Right atrium auricular region (tissue), 2 donors: ENCODE measurements around the gene EPB41. TPM values are rescaled to one million over a fixed set of nuclear protein-coding genes. Genes with fewer than 3 reads are reported as not detected.
"Not testable (repeated sequence)": the region's sequence is repeated elsewhere in the genome, so short reads cannot be mapped to it uniquely, and the experiment has no call there.

Experiments used
- DNase-seq: peaks from one replicate; pipeline ENCODE4 v3.0.0-alpha.2; 2019; ENCODE audit warnings: low spot score
- H3K27ac ChIP-seq, 2 donors: fragments of 200-600 bp; sonication (generic); 1 replicate in 1 of 2; 2 replicates in 1 of 2; pipeline ENCODE4 v1.5.1; 2016 to 2019
- H3K27me3 ChIP-seq, 2 donors: fragments of 200-600 bp; sonication (generic); one replicate each; pipeline versions ENCODE4 v1.5.1 to v1.6.0; 2017 to 2019
- H3K36me3 ChIP-seq: fragments of 200-600 bp; sonication (generic); one replicate; pipeline ENCODE4 v1.5.1; 2016
- H3K4me1 ChIP-seq, 2 donors: fragments of 200-600 bp; sonication (generic); one replicate each; pipeline versions ENCODE4 v1.5.1 to v1.6.0; 2017 to 2019
- H3K4me3 ChIP-seq, 2 donors: fragments of 200-600 bp; sonication (generic); 1 replicate in 1 of 2; 2 replicates in 1 of 2; pipeline ENCODE4 v1.5.1; 2017 to 2019; ENCODE audit warnings: mild to moderate bottlenecking in 1 of 2, moderate library complexity in 1 of 2
- H3K9me3 ChIP-seq, 2 donors: fragments of 200-600 bp; sonication (generic); one replicate each; pipeline ENCODE4 v1.5.1; 2019
- CTCF ChIP-seq, 2 donors: fragments of 200-600 bp; sonication (generic); IDR thresholded peaks; one replicate each; pipeline ENCODE4 v1.5.1; 2019; ENCODE audit warnings: antibody characterized with exemption in 2 of 2
- total RNA-seq, 2 donors: library from RNA; depleted of rRNA; stranded (reverse); fragments of >200 nt; gene quantifications; one replicate each; pipeline ENCODE4 v1.1.0, GENCODE V29; 2016

The EPB41 gene
- total RNA-seq, 2 donors from 2014 or later: 19.1 to 25.4 TPM

DNA sequence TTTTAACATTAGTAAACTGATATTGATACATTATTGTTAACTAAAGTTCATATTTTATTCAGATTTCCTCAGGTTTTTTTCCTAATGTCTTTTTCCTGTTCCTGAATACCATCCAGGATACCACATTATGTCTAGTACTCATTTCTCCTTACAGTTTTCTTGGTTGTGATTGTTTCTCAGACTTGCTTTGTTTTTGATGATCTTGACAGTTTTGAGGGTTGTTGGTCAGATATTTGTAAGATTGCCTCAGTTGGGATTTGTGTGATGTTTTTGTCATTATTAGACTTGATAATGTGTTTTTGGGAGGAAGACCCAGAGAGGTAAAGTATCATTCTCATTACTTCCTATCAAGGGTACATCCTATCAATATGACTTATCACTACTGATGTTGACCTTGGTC is 19.5 kb downstream of the EPB41 start:
- H3K4me1 ChIP-seq: no peaks in the 10 kb centered on the region

GRCh38 chr1:28934676-28935075 is 20.3 kb downstream of the EPB41 start:
- H3K27me3 ChIP-seq: no peaks in the 10 kb centered on the region
- H3K27ac ChIP-seq: no peak overlapping the region
- H3K9me3 ChIP-seq: no peaks in the 10 kb centered on the region
- no peak for DNase-seq
- no peaks in the 10 kb centered on the region for H3K4me1 ChIP-seq
- no peaks in the 10 kb centered on the region for H3K36me3 ChIP-seq
- no peak for TF ChIP-seq CTCF (IDR thresholded peaks at IDR 0.05)
- H3K4me3 ChIP-seq: no peak overlapping the region

More for the DNA sequence above, 19.5 kb downstream of the EPB41 start:
- Histone ChIP-seq H3K36me3 (no peaks in the 10 kb centered on the region), H3K27me3 (no peaks in the 10 kb centered on the region), H3K4me3 (no peak overlapping the region), H3K27ac (no peak overlapping the region), H3K9me3 (no peaks in the 10 kb centered on the region)
- TF ChIP-seq CTCF (IDR thresholded peaks at IDR 0.05): no peak
- no peak for DNase-seq

DNA sequence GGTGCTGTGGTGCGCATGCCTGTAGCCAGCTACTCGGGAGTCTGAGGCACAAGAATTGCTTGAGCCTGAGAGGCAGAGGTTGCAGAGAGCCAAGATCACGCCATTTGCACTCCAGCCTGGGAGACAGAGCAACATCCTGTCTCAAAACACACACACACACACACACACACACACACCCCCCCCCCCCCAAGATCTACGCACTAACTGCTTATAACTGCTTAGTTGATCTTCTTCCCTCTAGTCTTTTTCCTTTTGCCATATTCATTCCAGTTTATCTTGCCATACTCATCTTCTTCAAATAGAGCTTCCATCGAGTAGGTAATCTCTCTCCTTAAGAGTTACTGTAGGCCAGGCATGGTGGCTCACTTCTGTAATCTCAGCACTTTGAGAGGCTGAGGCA is 20.9 kb downstream of the EPB41 start:
- TF ChIP-seq CTCF (IDR thresholded peaks at IDR 0.05): no peak
- DNase-seq: no peak
- Histone ChIP-seq H3K9me3 (no peaks in the 10 kb centered on the region), H3K36me3 (no peaks in the 10 kb centered on the region), H3K27me3 (no peaks in the 10 kb centered on the region), H3K4me3 (no peak overlapping the region), H3K4me1 (no peaks in the 10 kb centered on the region), H3K27ac (no peak overlapping the region)

- Histone ChIP-seq H3K27me3 (no peaks in the 10 kb centered on the region), H3K4me3 (no peak overlapping the region), H3K4me1 (no peaks in the 10 kb centered on the region), H3K27ac (no peak overlapping the region), H3K9me3 (no peaks in the 10 kb centered on the region), H3K36me3 (no peaks in the 10 kb centered on the region)
- no peak for TF ChIP-seq CTCF (IDR thresholded peaks at IDR 0.05)
- DNase-seq: no peak
Observed at GRCh38 chr1:28936094-28936493, 21.7 kb downstream of the EPB41 start.

DNA sequence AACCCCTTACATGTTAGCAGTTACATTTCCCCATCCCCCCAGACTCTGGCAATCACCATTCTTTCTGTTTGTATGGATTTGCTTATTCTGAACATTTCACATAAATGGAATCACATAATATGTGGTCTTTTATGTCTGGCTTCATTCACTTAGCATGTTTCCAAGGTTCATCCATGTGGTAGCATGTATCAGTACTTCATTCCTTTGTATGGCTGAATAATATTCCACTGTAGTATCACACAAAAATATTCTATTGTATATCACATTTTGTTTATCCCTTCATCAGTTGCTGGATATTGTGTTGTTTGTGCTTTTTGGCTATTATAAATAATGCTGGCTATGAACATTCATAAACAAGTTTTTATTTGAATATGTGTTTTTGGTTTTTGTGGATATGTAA is 22.2 kb downstream of the EPB41 start:
- H3K36me3 ChIP-seq: no peaks in the 10 kb centered on the region
- H3K9me3 ChIP-seq: no peaks in the 10 kb centered on the region
- no peaks in the 10 kb centered on the region for H3K27me3 ChIP-seq
- H3K4me3 ChIP-seq: no peak overlapping the region
- no peak overlapping the region for H3K27ac ChIP-seq
- no peak for TF ChIP-seq CTCF (IDR thresholded peaks at IDR 0.05)
- no peaks in the 10 kb centered on the region for H3K4me1 ChIP-seq
- no peak for DNase-seq

DNA sequence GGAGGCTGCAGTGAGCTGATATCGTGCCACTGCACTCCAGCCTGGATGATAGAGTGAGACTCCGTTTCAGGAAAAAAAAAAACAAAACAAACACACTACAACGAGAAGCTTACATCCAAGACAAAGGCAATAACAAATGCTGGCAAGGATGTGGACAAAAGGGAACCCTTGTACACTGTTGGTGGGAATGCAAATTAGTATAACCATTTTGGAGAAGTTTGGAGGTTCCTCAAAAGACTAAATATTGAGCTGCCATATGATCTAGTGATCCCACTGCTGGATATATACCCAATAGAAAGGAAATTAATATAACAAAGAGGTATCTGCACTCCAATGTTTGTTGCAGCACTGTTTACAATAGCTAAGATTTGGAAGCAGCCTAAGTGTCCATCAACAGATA is 29.2 kb downstream of the EPB41 start:
- H3K36me3 ChIP-seq, H3K27me3 ChIP-seq, DNase-seq, H3K4me1 ChIP-seq, H3K27ac ChIP-seq, H3K9me3 ChIP-seq, H3K4me3 ChIP-seq: not testable (repeated sequence)
